DOHH2 (cell line): Measurements from ENCODE around the gene GGT6.

Experiments used
- EZH2phosphoT487 ChIP-seq: fragments of 200-600 bp; sonication (generic); IDR thresholded peaks from 2 replicates; pipeline ENCODE4 v1.6.1; 2017; ENCODE audit warnings: borderline replicate concordance, mild to moderate bottlenecking, antibody characterized with exemption, low read length, moderate library complexity, mixed read lengths
- TF ChIP-seq, protein P1 (sequence below): fragments of 200-600 bp; sonication (generic); IDR thresholded peaks from one replicate; pipeline ENCODE4 v1.5.1; 2014; ENCODE audit warnings: antibody characterized with exemption, mild to moderate bottlenecking, low read depth, low read length; ENCODE audit not compliant: poor library complexity, severe bottlenecking

DNA sequence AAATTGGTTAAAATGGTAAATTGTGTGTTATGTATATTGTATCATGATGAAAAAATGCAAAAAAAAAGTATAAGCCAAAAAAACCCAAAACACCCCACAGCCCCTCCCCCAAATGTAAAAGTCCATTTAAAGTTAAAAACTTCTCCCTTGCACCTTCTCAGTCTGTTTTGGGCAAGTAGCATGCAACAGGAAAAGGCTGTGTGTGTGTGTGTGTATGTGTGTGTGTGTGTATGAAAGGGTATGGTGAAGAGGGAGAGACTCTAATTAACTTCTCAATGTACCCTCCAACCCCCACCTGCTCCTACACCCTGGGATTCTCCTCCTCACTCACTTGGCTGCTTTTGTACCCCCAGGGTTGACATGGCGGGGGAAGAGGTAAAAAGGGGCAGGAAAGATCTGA, 9.2 kb upstream of the GGT6 start:
- TF ChIP-seq, protein P1, sequence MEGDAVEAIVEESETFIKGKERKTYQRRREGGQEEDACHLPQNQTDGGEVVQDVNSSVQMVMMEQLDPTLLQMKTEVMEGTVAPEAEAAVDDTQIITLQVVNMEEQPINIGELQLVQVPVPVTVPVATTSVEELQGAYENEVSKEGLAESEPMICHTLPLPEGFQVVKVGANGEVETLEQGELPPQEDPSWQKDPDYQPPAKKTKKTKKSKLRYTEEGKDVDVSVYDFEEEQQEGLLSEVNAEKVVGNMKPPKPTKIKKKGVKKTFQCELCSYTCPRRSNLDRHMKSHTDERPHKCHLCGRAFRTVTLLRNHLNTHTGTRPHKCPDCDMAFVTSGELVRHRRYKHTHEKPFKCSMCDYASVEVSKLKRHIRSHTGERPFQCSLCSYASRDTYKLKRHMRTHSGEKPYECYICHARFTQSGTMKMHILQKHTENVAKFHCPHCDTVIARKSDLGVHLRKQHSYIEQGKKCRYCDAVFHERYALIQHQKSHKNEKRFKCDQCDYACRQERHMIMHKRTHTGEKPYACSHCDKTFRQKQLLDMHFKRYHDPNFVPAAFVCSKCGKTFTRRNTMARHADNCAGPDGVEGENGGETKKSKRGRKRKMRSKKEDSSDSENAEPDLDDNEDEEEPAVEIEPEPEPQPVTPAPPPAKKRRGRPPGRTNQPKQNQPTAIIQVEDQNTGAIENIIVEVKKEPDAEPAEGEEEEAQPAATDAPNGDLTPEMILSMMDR: no peak
- TF ChIP-seq EZH2phosphoT487: no peak
